IPS-18a (cell line): ENCODE results near the gene TRMT5.

ENCODE experiments used
- H3K27ac ChIP-seq: one replicate; pipeline ENCODE4 v1.5.1; 2013; ENCODE audit warnings: low read length
- H3K27me3 ChIP-seq: one replicate; pipeline ENCODE4 v1.6.1; 2013; ENCODE audit warnings: mild to moderate bottlenecking, low read length; ENCODE audit not compliant: control insufficient read depth, insufficient read depth
- H3K36me3 ChIP-seq: one replicate; pipeline ENCODE4 v1.6.1; 2013; ENCODE audit warnings: low read depth, low read length; ENCODE audit not compliant: control insufficient read depth
- H3K4me1 ChIP-seq: one replicate; pipeline ENCODE4 v1.6.1; 2013; ENCODE audit warnings: low read depth, low read length; ENCODE audit not compliant: control insufficient read depth
- H3K4me3 ChIP-seq: one replicate; pipeline ENCODE4 v1.5.1; 2013; ENCODE audit warnings: low read length
- H3K9ac ChIP-seq: one replicate; pipeline ENCODE4 v1.6.1; 2013; ENCODE audit warnings: mild to moderate bottlenecking, low read length, moderate library complexity
- H3K9me3 ChIP-seq: one replicate; pipeline ENCODE4 v1.6.1; 2013; ENCODE audit warnings: low read depth, low read length; ENCODE audit not compliant: control insufficient read depth

Gene TRMT5, protein sequence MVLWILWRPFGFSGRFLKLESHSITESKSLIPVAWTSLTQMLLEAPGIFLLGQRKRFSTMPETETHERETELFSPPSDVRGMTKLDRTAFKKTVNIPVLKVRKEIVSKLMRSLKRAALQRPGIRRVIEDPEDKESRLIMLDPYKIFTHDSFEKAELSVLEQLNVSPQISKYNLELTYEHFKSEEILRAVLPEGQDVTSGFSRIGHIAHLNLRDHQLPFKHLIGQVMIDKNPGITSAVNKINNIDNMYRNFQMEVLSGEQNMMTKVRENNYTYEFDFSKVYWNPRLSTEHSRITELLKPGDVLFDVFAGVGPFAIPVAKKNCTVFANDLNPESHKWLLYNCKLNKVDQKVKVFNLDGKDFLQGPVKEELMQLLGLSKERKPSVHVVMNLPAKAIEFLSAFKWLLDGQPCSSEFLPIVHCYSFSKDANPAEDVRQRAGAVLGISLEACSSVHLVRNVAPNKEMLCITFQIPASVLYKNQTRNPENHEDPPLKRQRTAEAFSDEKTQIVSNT

DNA sequence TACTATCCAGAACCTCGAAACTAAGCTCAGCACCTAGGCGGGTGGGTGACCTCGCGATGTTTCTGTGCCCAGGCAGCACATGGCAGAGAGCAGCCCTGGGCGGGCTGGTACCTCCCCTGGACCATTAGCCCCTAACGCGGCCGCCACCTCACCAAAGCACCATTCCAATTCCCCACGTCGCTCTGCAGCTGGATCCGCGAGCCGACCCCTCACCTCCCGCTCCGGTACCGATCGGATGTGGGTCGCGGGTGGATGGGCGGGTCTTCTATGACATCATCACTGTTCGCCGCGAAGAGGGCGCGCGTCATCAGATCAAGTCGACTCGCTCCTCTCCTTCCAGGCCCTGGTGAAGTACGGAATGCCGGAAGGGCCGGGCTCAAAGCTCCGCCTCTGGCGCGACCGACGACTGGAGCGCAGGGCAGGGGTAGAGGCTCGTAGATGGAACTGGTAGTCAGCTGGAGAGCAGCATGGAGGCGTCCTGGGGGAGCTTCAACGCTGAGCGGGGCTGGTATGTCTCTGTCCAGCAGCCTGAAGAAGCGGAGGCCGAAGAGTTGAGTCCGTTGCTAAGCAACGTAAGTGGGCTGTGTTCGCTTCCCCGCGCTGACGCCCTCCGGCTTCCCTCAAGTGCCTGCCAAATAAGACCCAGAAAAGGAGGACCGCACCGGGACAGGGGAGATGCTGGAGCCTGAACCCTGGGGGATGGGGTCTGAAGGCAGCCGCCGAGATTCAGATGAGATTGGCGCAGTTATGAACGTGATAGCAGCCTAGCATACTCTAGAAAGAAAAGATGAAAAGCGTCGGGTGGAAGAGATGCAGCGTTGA lies at the start of gene TRMT5, which contains the start of gene SLC38A6:
TRMT5 (minus strand) TSS at position 269 of the 822 bp plus-strand sequence; CDS start at position 163, 106 bp downstream.
SLC38A6 (plus strand) TSS at position 435 of the 822 bp plus-strand sequence; CDS start at position 468, 33 bp downstream.
- Histone ChIP-seq H3K27me3 (no peaks in the 10 kb centered on the region), H3K9ac (peak within 1 kb of the TSS; percentile 75), H3K4me1 (peaks cover 7% of the 10 kb centered on the region), H3K27ac (peak within 1 kb of the TSS; percentile 49), H3K36me3 (peaks cover 7% of the 10 kb centered on the region), H3K9me3 (no peaks in the 10 kb centered on the region), H3K4me3 (peak within 1 kb of the TSS; percentile 64)

- Histone ChIP-seq H3K9ac (no peak overlapping the region), H3K9me3 (no peaks in the 10 kb centered on the region), H3K4me1 (no peaks in the 10 kb centered on the region), H3K27ac (no peak overlapping the region), H3K36me3 (no peaks in the 10 kb centered on the region), H3K4me3 (no peak overlapping the region), H3K27me3 (no peaks in the 10 kb centered on the region)
Measured at GRCh38 chr14:61026526-61026925, 45.6 kb upstream of the TRMT5 start.

DNA sequence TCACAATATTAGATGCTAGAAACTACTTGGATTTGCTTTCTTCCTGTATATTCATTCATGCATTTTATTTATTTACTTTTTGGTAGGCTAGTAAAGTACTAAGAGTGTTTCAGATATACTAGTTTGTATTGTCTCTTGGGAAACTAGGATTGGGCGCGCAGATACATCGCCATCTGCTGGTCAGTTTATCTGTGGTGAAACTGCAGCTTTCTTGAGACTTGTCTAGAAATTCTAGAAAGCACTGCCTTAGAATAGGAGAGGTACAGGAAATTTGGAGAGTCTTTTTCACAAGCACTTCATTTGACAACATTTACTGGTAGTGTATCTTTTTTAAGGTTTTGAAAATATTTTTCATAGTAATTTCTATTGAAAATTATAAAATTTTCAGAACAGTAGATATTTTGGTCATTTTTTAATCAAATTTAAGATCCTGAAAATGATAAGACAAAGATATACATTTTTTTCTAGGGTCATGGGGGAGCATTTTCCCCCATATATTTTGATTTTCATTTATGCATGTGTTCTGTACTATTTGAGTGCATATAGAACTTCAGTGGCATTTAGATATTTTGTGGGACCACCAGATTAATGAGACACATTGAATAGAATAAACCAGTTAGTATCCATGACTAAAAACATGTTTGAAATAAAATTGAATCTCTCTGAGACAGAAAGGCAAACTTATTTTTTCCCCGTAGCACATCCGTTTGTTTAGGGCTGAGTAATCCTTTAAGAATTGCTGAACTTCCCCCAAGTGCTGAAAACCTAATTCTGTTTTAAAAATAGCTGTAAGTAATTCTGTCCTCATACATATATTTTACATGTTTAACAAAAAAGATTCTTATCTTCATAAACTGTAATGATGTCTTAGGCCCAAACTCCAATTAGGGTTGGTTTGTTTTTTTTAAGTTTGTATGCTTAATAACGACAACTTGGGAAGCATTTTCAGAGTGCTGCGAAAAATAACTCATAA lies 44.7 kb upstream of the TRMT5 start:
- Histone ChIP-seq H3K4me3 (no peak overlapping the region), H3K9me3 (no peaks in the 10 kb centered on the region), H3K36me3 (no peaks in the 10 kb centered on the region), H3K27me3 (no peaks in the 10 kb centered on the region), H3K4me1 (no peaks in the 10 kb centered on the region), H3K9ac (no peak overlapping the region), H3K27ac (no peak overlapping the region)

DNA sequence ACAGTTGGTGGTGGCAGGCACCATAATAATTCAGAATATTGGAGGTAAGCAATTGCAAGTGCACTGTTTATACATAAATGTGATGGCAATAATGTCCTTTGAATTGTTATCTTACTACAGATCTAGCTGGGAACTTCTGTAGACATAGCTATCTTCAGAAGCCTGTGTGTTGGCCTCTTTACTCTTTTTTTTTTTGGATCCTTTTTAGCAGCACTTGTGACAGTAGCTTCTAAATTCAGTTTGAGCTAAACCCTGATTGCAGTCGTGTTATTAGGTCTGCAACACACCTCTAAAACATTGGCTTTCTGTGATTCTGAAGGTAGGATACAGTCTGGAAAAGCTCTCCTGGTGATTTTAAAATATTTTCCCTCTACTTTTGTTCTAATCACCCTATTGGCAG lies 38.7 kb upstream of the TRMT5 start:
- H3K4me3 ChIP-seq, result no peak overlapping the region
- no peaks in the 10 kb centered on the region for H3K27me3 ChIP-seq
- H3K27ac ChIP-seq, result no peak overlapping the region
- no peaks in the 10 kb centered on the region for H3K9me3 ChIP-seq
- no peaks in the 10 kb centered on the region for H3K4me1 ChIP-seq
- H3K9ac ChIP-seq, result no peak overlapping the region
- no peaks in the 10 kb centered on the region for H3K36me3 ChIP-seq

GRCh38 chr14:61003571-61003970 lies 22.7 kb upstream of the TRMT5 start:
- H3K27ac ChIP-seq, result no peak overlapping the region
- no peaks in the 10 kb centered on the region for H3K9me3 ChIP-seq
- H3K4me1 ChIP-seq, result no peaks in the 10 kb centered on the region
- no peak overlapping the region for H3K9ac ChIP-seq
- H3K4me3 ChIP-seq, result no peak overlapping the region
- no peaks in the 10 kb centered on the region for H3K36me3 ChIP-seq
- no peaks in the 10 kb centered on the region for H3K27me3 ChIP-seq

- Histone ChIP-seq H3K9ac (no peak overlapping the region), H3K27ac (no peak overlapping the region)
Measured at GRCh38 chr14:60999536-60999935, 18.7 kb upstream of the TRMT5 start.

DNA sequence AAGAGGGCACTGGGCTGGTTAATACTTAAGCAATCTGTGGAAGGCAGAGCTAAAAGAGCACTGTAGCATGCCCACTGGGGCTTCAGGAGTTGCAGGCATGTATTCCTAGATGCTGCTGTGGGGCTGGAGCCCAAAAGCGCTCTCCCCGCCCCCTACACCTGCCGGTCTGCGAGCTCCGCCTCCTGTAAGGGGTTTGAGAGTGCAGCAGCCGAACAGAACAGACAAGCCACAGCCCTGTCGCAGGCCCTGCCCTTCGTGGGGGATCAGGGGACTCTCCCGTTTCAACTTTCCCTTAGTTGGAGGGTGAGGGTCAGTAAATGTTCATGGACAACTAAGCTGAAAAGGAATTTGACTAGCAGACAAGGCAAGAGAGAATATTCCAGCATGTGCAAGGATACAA lies 17.7 kb upstream of the TRMT5 start:
- Histone ChIP-seq H3K27me3 (no peaks in the 10 kb centered on the region), H3K27ac (no peak overlapping the region), H3K4me3 (no peak overlapping the region), H3K9me3 (no peaks in the 10 kb centered on the region), H3K4me1 (no peaks in the 10 kb centered on the region), H3K36me3 (no peaks in the 10 kb centered on the region), H3K9ac (no peak overlapping the region)

More at GRCh38 chr14:60999536-60999935, 18.7 kb upstream of the TRMT5 start:
- no peaks in the 10 kb centered on the region for H3K9me3 ChIP-seq
- no peaks in the 10 kb centered on the region for H3K36me3 ChIP-seq
- no peak overlapping the region for H3K4me3 ChIP-seq
- no peaks in the 10 kb centered on the region for H3K4me1 ChIP-seq
- no peaks in the 10 kb centered on the region for H3K27me3 ChIP-seq

GRCh38 chr14:60989599-60989998 lies 8.7 kb upstream of the TRMT5 start:
- H3K4me3 ChIP-seq, result no peak overlapping the region
- H3K4me1 ChIP-seq, result no peaks in the 10 kb centered on the region
- H3K36me3 ChIP-seq, result no peaks in the 10 kb centered on the region
- H3K27ac ChIP-seq, result no peak overlapping the region
- no peaks in the 10 kb centered on the region for H3K9me3 ChIP-seq
- H3K9ac ChIP-seq, result no peak overlapping the region
- H3K27me3 ChIP-seq, result no peaks in the 10 kb centered on the region

DNA sequence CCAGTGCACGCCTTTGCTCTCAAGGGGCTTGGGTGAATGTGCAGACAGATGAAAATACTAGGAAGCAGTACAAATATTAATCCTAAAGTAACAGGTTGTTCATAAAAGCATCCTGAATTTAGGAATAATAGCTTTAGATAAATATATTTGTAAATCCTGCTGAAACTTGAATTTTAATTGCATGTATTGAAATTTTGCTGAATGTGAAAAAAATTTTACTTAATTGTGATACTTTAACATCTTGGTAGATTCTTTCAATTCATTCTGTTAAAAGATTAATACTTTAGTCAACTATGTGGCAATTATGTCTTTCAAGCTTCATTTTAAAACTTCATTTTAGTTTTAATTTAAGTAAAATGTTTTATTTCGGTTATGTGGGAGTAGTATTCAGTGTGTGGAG lies 5.6 kb upstream of the TRMT5 start:
- H3K9me3 ChIP-seq, result no peaks in the 10 kb centered on the region
- H3K27ac ChIP-seq, result no peak overlapping the region
- H3K36me3 ChIP-seq, result no peaks in the 10 kb centered on the region
- H3K4me3 ChIP-seq, result no peak overlapping the region
- no peak overlapping the region for H3K9ac ChIP-seq
- no peaks in the 10 kb centered on the region for H3K27me3 ChIP-seq
- H3K4me1 ChIP-seq, result peaks cover 2% of the 10 kb centered on the region

GRCh38 chr14:60984196-60984595 lies 3.3 kb upstream of the TRMT5 start:
- H3K9me3 ChIP-seq, result no peaks in the 10 kb centered on the region
- peaks cover 7% of the 10 kb centered on the region for H3K4me1 ChIP-seq
- H3K9ac ChIP-seq, result no peak overlapping the region
- no peaks in the 10 kb centered on the region for H3K27me3 ChIP-seq
- H3K36me3 ChIP-seq, result no peaks in the 10 kb centered on the region
- no peak overlapping the region for H3K27ac ChIP-seq
- no peak overlapping the region for H3K4me3 ChIP-seq
